GM11168 (cell line): ENCODE results near the gene BUB1B.

ENCODE experiments used
- in situ Hi-C: fragments of 300-500 bp; cut with MboI; formaldehyde crosslinking; loops from one replicate; pipeline ENCODE4 v1.12.0; 2022; ENCODE audit warnings: low sequenced_read_pairs; ENCODE audit not compliant: unreplicated experiment

BUB1B gene

DNA sequence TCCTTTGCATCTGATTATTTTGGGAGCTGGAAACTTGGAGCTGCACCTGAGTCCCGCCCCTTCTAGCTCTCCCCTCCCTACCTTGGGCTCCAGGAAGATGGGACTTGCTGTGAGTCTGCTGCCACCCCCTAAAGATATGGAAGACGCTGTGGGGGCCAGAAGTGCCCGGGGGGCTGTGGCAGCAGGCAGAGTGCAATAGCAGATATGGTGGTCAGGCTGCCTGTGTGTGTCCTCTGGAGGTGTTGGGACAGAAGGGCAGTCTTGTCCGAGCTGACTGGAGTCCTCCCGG lies 78.5 kb downstream of the BUB1B start:
- in situ Hi-C loops, result no loop called here

DNA sequence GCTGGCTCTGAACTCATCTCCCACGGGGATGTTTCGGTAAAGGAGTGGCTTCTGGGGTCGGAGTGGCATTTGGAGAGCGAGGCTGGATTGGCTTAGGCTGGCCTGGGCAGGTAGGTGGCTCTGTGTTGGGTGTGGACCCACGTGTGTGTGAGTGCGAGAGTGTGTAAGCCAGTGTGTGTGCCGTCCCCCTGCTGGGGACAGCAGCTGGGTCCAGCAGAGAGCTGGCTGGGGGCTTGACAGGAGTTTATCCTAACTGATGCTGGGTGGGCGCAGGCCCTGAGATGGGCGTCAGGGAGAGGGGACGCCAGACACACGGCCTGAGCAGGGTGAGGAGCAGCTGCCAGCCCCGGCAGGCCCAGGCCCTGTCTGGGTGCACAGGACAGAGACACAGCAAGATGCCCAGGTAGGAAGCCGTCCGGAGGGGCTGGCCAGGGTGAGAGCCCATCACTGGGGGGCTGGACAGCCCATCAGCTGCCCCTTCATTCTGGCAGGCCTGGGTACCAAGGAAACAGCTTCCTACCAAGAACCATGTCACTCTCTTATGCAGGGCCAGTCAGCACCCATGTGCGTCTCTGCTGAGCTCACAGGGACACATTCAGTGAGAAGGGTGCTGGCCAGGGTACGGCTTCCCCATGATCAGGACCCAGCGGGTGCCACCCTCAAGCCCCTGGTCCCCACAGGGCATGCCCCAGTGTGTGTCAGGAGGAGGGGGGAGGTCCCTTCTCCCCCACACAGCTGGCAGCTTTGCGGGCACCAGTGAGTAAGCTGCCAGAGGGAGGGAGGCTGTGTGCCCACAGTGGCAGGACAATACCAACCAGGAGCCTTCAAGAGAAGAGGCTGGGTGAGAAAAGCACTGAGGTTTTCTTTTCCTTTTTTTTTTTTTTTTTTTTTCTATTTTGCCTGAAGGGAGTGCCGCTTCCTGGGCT lies 79.1 kb downstream of the BUB1B start:
- in situ Hi-C loops, result no loop called here

DNA sequence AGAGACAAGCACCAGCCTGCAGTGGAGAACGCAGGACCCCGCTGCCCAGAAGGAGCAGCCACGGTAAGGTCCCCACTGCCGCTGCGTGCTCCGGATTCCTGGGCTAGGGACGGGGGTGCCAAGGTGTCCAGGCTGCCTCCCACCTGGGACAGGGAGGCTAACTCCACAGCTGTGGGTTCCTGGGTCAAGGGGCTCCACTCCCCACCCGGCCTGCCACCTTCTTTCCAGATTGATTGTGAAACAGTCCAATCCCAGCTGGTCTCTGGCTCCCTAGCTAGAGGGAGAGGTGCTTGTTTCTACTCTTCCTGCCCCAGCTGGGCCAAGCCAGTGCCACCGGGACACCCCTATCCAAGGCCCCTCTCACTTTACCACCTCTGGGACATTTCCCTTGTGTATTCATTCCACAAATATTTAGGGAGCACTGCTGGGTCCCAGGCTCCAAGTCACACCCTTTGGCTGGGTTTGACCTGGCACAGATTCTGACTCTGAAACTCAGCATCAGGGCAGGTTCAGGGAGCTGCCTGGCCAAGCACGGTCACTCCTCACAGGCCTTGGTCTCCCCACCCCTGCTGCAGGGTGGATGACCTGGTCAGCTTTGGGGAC lies 79.9 kb downstream of the BUB1B start:
- in situ Hi-C loops, result no loop called here

DNA sequence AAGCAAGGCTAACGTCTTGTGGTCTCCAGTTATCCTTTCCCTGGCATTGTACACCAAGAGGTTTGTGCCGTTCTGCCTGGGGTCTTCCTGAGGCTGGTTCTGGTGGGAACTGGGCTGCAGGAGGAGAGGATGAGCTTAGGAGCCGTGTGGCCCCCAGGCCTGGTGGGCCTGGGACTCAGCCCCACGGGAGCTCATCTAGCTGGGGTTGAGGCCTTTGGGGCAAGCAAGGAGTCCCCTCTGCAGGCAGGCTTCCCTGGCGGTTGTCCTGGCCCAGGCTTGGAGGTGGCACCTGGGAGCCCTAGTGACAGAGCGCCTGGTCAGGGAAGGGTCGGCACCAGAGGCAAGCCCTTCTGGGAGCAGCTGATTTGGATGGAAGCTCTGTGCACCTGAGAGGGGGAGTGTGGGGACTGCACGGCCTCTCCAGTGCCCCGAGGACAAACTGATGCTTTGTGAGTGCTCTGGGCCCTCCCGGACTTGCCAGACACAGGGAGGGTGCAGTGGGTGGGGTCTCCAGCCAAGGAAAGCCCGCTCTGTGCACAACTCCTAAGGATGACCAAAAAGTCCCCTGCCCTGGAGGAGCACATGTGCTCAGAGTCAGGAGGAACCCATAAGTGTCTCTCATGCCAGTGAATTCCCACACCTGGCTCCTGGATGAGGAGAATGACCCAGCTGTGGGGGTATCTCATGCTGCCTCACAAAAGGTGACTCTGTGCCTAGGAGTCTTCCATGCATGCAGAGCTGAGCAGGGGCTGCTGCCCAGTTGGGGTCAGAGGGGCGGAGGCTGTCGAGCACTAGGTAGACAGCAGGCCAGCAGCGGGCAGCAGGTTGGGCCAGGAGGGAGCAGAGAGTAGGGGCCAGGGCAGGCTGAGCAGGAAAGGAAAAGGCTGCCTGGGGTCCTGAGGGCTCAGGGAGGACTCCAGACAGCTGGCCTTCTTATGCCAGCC lies 80.7 kb downstream of the BUB1B start:
- in situ Hi-C loops, result no loop called here

DNA sequence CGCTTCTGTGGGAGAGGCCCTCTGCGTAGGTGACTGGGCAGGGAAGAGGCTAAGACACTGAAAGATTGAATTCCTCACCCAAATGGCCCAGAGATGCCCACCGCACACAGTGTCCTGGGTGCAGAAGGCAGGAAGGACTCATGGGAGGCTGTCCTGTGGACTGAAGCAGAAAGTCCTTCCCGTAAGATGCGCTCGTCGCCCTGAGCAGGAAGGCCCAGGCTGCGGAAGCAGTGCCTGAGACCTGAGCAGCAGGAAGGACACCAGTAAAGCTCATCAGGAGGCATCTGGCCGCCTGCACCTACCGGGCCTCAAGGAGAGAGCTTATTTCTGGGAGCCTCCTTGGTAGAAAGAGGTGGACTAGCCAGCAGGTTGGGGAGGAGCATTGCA lies 81.3 kb downstream of the BUB1B start:
- in situ Hi-C loops, result no loop called here

DNA sequence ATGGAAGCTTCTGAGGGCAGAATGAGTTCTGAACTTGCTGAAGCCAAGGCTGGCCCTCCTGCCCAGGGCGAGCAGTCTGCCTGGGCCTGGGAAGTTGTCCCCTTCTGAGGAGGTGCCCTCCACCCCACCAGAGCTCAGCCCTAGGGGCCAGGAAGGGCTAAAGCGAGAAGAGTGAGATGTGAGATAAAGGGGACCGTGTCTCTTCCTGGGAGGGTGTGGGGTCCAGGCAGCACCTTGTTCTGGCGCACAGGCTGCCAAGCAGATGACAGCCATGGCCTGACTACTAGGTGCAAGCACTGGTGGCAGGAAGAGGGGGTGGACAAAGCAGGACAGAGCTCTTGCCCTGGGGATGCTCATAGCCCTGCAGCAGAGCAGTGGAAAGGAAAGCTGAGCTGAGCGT lies 81.7 kb downstream of the BUB1B start:
- in situ Hi-C loops, result no loop called here

DNA sequence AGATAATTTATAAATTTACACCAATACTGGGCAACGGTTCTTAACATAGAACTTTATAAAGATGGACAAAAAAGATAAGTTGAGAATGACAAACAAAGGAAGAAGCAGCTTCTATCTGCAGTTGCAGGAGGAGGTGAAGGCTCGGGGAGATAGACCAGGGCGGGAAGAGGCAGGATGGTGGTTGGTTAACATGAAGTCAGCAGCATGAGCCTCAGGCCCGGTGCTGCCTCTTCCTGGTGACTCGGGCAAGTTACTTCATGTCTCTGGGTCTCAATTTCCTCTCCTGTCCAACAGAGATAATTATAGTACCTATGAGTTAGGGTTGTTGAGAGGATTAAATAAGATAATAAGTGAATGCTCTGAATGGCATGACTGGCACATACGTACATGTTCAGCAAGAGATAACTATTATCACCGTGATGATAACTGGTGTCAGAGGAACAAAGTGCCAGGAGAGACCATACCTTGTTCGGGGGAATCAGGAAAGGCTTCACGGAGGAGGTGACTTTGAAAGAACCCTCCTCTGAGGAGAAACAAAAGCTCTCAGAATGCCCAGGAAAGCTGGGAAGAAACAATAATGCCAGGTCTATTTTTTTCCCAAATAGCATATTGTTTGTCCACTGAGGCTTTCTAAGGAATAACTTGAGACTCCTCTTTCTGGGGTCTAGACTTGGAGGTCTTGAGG lies 82.4 kb downstream of the BUB1B start:
- in situ Hi-C loops, result no loop called here

DNA sequence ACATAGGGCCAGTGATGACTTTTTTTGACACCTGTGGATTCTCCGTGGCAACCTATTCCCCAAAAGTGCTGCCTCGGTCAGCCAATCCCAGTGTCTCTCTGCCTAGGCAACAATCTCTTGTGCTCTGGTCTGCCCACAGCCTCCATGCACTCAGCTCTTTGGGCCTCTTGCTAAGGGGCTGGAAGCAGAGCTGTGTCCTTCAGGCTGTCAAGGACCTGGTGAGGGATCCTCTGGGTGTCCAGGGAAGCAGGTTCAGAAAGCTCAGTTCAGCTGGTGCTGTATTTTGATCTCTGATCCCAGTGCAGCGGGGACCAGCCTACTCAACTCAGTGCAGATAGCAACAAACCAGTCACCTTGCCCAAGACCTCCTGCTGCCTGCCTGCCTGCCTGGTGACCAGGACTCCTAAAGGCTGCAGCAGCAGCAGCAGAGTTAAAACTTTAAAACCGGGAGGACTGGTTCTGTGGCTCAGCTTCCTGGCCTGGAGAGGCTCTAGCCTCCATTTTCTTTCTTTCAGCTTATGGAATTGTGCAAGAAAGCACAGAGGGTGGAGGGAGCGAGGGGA lies 84.2 kb downstream of the BUB1B start:
- in situ Hi-C loops, result no loop called here

DNA sequence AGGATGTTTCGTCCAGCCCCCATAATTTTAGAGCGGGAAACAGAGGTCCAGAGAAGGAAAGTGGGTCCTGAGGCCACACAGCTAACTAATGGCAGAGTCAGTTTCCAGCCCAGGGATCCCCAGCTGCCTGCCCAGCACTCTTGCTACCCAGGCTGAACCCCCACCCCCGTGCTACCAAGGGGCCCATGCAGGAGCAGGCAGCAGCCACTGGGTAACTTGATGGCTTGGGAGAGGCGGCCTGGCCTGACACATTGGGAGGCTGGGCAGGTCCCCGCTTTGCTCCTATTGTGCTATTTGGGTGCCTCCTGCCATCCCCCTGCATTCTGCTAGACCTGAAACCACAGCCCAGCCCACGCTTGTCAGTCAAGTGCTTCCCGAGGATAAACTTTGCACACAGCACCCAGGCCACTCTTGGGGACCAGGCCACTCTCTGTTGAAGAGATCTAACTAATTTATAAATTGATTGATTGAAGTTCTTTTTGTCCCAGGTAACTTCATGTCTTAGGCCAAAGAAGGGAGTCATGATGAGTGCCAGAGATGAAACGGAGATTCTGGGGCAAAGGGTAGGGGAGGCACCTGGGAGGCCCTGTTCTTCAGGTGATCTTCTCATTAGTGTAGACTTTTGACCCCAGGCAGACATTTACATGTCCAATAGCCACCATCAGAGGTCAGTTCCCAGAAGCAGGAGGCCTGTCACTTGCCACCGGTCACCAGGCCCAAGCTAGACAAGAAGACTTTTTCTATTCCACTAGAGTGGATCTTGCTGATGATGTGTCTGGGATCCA lies 85.0 kb downstream of the BUB1B start:
- in situ Hi-C loops, result no loop called here

DNA sequence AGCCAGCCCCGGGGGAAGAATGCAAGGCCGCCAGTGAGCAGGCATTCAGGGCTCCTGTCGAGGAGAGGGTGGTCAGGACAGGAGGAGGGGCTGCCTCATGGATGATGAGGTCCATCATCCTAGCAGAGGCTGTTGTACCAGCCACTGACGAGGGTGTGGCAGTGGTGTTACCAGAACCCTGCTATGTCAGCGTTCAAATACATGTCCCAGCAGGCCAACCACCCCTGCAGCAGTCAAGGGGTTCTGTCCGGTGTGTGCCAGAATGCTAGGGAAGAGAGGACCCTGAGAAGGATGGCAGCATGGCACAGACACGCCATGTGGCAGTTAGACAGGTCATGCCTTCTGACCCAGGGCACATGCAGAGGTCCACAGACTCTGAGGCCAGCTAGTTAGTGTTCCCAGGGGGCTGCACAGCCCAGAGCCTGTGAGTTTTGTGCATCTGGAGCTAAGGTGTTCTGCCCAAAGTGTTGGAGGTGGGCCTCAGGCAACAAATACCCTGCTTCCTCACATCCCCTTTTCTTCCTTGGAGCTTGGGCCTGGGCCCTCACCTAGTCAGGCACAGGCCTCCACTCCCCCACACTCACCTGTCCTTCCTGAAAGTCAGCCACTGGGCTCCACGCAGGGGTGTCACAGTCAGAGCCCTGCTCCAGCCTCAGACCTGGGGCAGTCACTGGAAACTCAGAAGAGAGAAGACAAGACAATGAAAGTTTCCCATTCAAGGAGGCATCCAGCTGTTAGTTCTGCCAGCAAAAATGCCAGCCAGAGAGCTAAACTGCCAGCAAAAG lies 85.8 kb downstream of the BUB1B start:
- in situ Hi-C loops, result no loop called here

DNA sequence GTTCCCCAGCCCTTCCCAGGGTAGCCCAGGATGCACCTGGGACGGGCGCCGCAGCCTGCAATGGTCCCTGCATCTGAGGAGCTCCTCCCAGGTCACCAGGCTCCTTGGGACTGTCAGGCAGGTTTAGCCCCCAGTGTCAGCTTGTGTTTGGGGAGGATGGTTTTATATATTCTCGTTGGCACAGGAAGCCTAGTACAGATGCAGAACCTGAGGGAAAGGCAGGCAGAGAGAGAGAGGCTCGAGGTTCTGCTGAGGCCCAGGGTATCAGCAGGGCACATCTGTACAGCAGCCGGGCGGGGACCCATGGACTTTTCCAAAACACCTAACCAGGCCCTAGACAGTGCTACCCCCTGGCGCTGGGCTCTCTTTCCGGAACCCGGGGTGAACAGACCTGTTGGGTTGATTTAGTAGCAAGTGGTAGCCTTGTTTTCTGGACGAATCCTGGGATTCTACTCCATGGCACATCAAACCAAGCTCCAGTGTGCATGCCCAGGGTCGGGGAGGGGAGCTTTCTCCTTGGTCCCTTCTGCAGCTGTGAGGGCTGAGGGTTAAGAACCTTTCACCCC lies 86.6 kb downstream of the BUB1B start:
- in situ Hi-C loops, result no loop called here

DNA sequence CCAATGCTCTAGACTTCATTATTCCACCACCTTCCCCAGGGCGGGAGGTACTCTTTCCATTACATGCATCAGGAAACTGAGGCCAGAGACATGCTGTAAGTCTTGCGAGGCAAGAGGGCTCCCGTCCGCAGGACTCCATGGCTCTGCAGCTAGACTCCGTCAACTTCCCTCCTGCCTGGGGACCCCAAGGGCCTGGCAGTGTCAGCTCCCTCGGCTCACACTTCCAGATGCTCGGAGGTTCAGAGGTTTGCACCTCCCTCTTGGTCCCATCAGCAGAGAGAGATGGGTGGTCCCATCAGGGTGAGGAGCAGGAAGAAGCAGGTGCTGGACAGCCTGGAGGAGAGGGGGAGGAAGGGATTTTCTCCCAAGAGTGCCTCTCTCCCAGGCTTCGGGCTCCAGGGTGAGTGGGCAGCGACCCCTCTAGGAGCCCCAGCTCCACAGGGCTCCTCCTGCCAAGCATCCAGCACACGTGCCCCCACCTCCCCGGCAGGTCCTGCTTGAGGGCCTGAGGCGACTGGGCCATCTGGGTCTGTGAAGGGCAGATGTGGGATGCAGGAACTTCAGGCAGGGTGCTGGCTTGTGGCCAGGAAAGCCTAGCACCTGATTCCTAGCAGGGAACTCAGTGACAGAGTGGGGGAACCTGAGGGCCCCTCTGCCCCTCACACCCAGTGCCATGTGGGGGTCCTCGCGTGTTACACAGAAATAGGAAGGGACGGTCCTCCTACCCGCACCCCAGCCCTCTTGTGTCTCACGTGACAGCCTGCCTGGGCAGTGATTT lies 87.3 kb downstream of the BUB1B start:
- in situ Hi-C loops, result no loop called here

DNA sequence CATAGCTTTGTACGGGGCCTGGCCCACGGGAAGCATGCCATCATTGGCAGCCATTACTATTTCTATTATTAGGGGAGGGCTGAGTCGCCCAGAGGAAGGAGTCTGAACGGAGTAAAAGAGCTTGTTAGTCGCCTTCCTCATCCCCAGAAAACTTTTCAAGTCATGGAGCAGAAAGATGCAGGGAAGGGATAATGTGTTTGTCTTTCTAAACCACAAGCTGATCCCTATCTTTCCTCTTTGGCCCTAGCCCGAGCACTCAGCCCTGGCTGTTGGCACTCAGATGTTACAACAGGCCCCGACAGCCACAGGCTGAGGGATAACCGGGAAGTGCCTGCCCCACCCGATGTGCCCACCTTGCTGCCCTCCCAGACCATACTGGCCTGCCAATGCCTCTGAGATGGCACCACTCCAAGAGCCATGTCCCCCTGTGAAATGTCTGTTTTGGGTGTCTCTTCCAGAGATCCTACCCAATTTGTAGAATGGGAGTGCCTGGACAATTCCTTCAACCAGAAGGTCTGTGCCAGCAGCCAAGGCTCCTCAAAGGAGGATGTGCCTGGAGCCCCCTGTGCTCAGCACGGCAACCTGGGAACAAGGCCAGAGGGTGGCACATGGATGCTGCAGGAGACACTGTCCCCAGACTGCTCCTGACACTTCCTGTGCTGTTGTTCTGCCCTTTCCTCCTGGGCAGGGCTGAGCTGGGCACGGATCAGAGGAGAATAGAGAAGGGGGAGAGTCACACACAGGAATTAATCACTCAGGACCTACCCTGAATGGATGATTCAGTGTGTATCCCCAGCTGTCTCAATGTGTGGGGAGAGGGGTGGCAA lies 88.8 kb downstream of the BUB1B start:
- in situ Hi-C loops, result no loop called here

DNA sequence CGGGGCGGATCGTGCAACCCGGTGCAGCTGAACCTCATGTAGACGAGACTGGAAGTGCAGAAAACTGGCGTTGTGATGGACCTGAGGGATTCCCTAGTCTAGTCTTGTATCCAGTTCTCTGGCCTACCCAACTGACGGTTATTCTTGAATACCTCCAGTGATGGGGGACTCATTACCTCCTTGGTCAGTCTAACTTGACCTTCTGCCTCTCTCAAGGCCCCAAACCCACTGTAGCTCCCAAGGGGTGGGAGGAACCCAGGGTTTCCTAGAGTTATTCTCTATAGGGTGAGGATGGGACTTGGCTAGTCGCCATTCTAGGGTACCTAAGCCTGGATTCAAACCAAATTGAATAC lies 89.4 kb downstream of the BUB1B start:
- in situ Hi-C loops, result no loop called here

DNA sequence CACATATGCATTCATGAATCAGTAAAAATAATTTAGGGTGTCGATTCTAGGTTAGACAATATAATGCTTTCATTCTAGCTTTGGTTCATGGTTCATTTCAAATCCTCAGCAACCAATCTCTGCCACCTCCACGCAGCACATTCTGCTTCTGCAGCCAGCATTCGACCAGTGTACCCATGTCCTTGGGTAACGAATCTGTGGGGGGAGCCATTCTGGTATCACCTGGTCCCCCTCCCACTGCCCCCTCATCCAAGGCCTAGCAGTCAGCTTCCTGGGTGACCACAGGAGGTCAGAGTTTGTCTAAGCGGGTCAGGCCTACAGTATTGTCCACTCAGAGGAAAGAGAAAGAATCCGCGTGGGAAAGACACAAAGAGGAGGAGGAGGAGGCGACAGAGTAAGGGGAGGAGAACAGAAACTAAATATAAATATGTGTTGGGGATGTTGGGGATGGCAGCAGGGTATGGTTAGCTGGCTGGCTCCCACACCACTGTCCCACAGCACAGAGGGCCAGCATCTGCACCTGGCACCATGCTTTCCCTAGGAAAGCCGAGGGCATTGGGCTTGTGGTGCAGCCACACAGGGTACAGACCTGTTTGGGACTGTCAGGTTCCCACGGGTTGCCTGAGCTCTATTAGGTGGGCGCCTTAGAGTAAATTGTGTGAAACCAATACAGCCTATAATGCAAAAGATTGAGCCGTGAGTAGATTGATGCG lies 90.1 kb downstream of the BUB1B start:
- in situ Hi-C loops, result no loop called here

DNA sequence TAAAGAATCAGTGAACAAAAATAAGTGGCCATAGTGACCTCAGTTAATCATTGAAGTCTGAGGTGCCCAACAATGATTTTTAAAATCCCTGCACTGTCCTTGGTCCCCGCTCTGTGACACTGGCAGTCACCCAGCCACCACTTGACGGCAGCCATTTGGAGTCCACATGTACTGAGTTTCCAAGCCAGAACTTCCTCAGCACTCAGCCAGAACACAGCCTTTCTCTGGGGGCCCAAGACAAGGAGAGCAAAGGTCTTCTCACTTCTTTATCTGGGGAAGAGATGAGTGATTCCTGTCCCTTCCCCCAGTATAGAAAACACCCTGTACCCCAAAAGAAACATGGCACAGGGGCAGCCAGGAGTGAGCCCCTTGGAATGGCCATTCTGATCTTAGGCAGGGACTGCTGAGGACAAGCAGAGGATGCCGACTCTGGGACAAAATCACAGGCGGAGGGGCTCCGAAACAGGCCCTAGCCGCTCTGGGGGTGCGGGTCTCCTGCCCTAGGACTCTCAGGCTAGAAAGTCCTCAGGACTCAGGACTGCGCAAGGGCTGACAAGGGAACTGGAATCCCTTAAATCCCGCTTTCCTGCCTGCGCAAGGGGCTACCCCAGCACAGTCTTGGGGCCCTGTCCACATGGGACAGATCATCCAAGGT lies 90.7 kb downstream of the BUB1B start:
- in situ Hi-C loops, result no loop called here
